GM12875 (cell line): Measurements from ENCODE around the gene OAS1.

Experiments
- H3K4me3 ChIP-seq: one replicate; pipeline ENCODE4 v1.5.1; 2011; ENCODE audit warnings: low read depth, low read length, control low read depth
- TF ChIP-seq, protein P1 (sequence below): IDR thresholded peaks from 2 replicates; pipeline ENCODE4 v1.5.1; 2011; ENCODE audit warnings: low read depth, mild to moderate bottlenecking, control low read depth, inconsistent platforms, low read length, moderate library complexity, borderline replicate concordance; ENCODE audit not compliant: insufficient read depth

Gene OAS1

DNA sequence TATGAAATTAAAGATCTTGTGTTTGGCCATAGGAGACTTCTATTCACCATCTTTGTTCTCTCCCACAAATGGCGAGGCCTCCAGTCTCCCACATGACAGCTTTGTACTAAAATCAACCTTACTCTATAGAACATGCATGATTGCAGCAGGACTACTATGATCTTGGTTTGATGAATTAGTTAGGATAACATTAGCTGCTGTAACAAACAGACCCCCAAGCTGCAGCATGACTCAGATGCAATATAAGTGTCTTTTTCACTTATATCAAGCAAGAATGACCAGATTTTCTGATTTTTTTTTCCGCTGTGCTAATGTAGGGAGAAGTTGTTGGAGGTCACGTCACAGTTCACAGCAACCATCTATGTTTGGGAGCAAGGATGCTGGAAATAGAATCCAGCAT is 20.7 kb downstream of the OAS1 start:
- H3K4me3 ChIP-seq = no peak overlapping the region
- TF ChIP-seq, protein P1, sequence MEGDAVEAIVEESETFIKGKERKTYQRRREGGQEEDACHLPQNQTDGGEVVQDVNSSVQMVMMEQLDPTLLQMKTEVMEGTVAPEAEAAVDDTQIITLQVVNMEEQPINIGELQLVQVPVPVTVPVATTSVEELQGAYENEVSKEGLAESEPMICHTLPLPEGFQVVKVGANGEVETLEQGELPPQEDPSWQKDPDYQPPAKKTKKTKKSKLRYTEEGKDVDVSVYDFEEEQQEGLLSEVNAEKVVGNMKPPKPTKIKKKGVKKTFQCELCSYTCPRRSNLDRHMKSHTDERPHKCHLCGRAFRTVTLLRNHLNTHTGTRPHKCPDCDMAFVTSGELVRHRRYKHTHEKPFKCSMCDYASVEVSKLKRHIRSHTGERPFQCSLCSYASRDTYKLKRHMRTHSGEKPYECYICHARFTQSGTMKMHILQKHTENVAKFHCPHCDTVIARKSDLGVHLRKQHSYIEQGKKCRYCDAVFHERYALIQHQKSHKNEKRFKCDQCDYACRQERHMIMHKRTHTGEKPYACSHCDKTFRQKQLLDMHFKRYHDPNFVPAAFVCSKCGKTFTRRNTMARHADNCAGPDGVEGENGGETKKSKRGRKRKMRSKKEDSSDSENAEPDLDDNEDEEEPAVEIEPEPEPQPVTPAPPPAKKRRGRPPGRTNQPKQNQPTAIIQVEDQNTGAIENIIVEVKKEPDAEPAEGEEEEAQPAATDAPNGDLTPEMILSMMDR = no peak

DNA sequence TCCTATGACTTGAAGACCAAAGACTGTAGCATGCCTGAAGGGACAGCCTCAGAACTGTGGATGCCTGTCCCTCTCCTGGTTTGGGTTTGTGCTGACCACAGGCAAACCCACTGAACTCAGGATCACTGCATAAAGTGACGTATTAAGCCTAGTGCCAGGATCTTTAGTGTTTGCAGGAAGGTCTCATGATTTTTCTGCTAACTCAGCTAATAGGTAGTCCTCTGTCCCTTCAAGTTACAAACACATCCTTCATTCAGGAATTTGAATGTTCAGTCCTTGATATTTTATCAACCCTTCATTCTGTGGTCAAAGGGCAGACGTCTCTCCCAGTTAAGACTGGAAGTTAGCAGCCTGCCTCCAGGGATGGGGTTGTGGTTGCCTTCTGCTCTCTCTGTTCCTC is 21.2 kb downstream of the OAS1 start:
- H3K4me3 ChIP-seq = no peak overlapping the region
- TF ChIP-seq, protein P1 = no peak

DNA sequence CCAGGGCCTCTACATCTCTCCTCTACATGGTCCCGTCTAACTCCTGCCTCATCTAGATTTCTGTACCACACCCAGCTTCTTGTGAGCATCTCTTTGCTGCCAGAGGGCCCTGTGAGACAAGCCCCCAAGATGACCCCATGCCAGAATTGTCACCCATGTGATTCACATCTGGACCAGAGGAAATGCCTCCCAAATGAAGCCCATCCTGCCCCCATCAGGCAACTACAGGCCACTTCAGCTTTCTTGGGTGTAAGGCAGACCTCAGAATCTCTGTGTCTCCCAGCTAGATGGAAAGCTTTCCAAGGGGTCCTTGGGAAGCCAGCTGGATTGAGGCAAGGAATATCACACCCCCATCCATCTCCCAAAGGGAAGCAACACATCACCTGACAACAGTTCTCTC is 22.2 kb downstream of the OAS1 start:
- no peak overlapping the region for H3K4me3 ChIP-seq
- TF ChIP-seq, protein P1 = no peak

DNA sequence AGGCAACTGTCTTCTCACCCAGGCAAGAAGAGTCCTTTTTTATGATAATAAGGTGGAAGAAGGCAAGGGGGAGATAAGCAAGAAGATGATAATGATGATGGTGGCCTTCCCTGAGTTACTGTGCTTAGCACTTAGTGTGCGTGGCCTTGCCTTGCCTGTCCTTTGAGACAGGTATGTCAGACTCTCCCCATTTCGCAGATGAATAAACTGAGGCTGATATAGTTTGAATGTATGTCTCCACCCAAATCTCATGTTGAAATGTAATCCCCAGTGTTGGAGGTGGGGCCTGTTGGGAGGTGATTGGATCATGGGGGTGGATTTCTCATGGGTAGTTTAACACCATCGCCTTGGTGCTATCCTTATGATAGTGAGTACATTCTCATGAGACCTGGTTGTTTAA is 23.0 kb downstream of the OAS1 start:
- TF ChIP-seq, protein P1 = no peak
- no peak overlapping the region for H3K4me3 ChIP-seq

DNA sequence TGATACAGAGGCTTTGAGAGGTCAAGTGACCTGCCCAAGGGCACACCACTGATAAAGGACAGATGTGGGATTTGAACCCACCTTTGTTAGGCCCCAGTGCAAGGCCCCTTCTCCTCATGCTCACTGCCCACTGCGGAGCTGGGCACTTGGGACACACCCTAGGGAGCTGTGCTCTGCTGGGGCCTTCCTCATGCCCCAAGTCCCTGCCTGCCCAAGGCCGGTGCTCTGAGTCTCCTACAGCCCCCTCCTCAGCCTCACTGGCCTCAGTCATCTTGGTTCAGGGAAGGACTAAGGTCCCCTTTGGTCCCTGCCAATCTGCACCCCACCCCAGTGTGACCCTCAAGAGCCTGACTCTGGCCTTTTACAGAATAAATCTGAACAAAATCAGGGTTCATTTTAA is 23.6 kb downstream of the OAS1 start:
- no peak overlapping the region for H3K4me3 ChIP-seq
- TF ChIP-seq, protein P1 = no peak

DNA sequence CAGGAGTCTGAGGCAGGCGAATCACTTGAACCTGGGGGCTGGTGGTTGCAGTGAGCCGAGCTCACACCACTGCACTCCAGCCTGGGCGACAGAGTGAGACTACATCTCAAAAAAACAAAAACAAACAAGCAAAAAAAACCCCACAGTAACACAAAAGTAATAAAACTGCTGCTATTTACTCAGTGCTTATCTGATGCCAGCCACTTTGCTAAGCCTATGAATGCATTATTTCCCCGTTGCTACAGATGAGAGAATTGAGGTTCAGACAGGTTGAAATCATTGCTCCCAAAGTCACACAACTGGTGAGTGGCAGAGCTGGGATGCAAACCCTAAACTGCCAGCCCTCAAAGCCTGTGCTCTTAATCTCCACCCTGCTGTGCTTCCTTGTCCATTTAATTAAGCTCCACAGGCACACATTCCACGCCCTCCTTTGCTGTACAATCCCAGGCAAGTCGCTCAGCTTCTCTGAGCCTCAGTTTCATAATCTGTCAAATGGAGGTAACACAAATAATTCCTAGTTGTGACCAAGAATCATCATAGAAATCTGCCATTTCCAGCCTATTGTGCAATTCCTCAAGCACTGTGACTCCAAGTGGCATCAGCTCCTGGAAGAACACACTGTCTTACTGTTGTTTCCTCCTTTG is 25.8 kb downstream of the OAS1 start:
- TF ChIP-seq, protein P1 = no peak
- H3K4me3 ChIP-seq = no peak overlapping the region

DNA sequence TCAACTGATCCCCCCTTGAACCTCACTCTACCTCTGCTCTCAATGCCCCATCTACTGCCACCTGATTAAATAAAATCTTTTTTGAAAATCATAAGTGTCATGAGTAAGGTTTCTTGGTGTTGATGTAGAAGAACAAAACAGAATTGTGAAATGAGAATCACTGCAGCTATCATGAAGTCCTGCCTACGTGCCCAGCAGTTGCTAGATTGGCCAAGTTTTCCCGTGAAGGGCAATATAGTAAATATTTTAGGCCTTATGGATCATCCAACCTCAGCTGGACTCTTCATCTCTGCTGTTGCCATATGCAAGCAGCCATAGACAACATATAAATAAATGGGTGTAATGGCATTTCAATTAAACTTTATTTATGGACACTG is 26.4 kb downstream of the OAS1 start:
- no peak overlapping the region for H3K4me3 ChIP-seq
- TF ChIP-seq, protein P1 = no peak
